Peyer's patch (tissue), 4 donors: ENCODE data around the gene B3GAT2. TPM values are rescaled to one million over a fixed set of nuclear protein-coding genes. Genes with fewer than 3 reads are reported as not detected.

Source experiments
- DNase-seq, 3 donors: peaks; one replicate each; pipeline ENCODE4 v3.0.0-alpha.2; 2017 to 2019
- H3K27ac ChIP-seq, 4 donors: fragments of 200-600 bp; sonication (generic); one replicate each; pipeline ENCODE4 v1.5.1; 2016 to 2019
- H3K27me3 ChIP-seq, 2 donors: fragments of 200-600 bp; sonication (generic); one replicate each; pipeline ENCODE4 v1.5.1; 2019
- H3K36me3 ChIP-seq, 3 donors: fragments of 200-600 bp; sonication (generic); one replicate each; pipeline ENCODE4 v1.5.1; 2016 to 2019
- H3K4me1 ChIP-seq, 4 donors: fragments of 200-600 bp; sonication (generic); one replicate each; pipeline ENCODE4 v1.5.1; 2016 to 2019
- H3K4me3 ChIP-seq, 4 donors: fragments of 200-600 bp; sonication (generic); 1 replicate in 3 of 4; 2 replicates in 1 of 4; pipeline ENCODE4 v1.5.1; 2016 to 2019; ENCODE audit warnings: mild to moderate bottlenecking in 1 of 4
- H3K9me3 ChIP-seq, 4 donors: fragments of 200-600 bp; sonication (generic); one replicate each; pipeline ENCODE4 v1.5.1; 2016 to 2019; ENCODE audit warnings: mild to moderate bottlenecking in 1 of 4
- POLR2A ChIP-seq, 2 donors: fragments of 450-650 bp; IDR thresholded peaks; one replicate each; pipeline ENCODE4 v1.5.1; 2017; ENCODE audit warnings: antibody characterized with exemption in 2 of 2, mild to moderate bottlenecking in 2 of 2, moderate library complexity in 2 of 2
- total RNA-seq, 4 donors: library from RNA; depleted of rRNA; stranded (reverse); fragments of >200 nt; gene quantifications; one replicate each; pipeline ENCODE4 v1.1.0, GENCODE V29; 2016
- TF ChIP-seq, protein P1 (sequence below), 6 experiments: fragments of 450-650 bp in 4 of 6; fragments of 200-600 bp in 2 of 6; sonication (generic) in 1 of 6; IDR thresholded peaks; one replicate each; pipeline ENCODE4 v1.5.1; 2017 to 2019; ENCODE audit warnings: antibody characterized with exemption in 6 of 6, mild to moderate bottlenecking in 3 of 6, moderate library complexity in 1 of 6

Gene B3GAT2
- total RNA-seq, 4 donors from 2014 or later: not detected

DNA sequence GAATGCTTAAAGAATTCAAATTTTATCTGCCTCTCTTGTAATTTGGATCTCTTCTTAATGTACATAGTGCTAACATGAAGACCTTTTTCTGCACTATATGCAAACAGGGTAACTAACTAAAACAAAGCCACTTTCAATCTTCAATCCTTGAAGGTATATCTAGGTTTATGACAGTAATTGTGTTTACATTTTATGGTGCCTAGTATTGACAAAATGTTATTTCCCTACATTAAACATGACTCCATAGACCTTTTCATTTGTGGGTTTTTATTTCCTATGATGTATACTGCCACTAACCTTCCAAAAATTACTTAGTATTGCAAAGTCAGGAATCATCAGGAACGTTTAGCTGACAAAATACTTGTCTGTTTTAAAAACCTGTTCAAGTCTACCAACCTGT, 95.9 kb downstream of the B3GAT2 start:
- no peak for DNase-seq
- peaks cover 0 to 28% (median 0%) of the 10 kb centered on the region in 3 donors for H3K36me3 ChIP-seq
- no peak overlapping the region for H3K4me3 ChIP-seq
- no peaks in the 10 kb centered on the region for H3K27me3 ChIP-seq
- H3K9me3 ChIP-seq: no peaks in the 10 kb centered on the region
- no peaks in the 10 kb centered on the region for H3K4me1 ChIP-seq
- no peak for TF ChIP-seq POLR2A (IDR thresholded peaks at IDR 0.05)
- TF ChIP-seq, protein P1, sequence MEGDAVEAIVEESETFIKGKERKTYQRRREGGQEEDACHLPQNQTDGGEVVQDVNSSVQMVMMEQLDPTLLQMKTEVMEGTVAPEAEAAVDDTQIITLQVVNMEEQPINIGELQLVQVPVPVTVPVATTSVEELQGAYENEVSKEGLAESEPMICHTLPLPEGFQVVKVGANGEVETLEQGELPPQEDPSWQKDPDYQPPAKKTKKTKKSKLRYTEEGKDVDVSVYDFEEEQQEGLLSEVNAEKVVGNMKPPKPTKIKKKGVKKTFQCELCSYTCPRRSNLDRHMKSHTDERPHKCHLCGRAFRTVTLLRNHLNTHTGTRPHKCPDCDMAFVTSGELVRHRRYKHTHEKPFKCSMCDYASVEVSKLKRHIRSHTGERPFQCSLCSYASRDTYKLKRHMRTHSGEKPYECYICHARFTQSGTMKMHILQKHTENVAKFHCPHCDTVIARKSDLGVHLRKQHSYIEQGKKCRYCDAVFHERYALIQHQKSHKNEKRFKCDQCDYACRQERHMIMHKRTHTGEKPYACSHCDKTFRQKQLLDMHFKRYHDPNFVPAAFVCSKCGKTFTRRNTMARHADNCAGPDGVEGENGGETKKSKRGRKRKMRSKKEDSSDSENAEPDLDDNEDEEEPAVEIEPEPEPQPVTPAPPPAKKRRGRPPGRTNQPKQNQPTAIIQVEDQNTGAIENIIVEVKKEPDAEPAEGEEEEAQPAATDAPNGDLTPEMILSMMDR (IDR thresholded peaks at IDR 0.05): no peak
- no peak overlapping the region for H3K27ac ChIP-seq

DNA sequence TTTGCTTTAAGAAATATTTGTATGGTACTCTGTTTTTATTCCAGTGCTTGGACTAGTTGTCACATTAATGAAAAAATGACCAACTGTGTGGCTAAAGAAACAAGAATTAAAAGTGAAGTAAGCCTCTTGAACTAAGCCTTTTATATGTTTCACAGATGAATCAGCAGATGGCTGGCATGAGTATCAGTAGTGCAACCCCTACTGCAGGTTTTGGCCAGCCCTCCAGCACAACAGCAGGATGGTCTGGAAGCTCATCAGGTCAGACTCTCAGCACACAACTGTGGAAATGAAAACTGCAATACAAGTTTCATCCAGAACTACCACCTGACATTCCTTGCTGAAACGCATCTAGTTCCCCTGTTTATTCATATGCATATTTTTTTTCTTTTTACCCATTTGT, 96.8 kb downstream of the B3GAT2 start:
- Histone ChIP-seq H3K27me3 (no peaks in the 10 kb centered on the region), H3K4me3 (no peak overlapping the region), H3K9me3 (no peaks in the 10 kb centered on the region), H3K4me1 (no peaks in the 10 kb centered on the region), H3K27ac (no peak overlapping the region), H3K36me3 (peaks cover 0 to 28% (median 0%) of the 10 kb centered on the region in 3 donors)
- DNase-seq: no peak
- no peak for TF ChIP-seq POLR2A (IDR thresholded peaks at IDR 0.05)
- TF ChIP-seq, protein P1 (IDR thresholded peaks at IDR 0.05): no peak

DNA sequence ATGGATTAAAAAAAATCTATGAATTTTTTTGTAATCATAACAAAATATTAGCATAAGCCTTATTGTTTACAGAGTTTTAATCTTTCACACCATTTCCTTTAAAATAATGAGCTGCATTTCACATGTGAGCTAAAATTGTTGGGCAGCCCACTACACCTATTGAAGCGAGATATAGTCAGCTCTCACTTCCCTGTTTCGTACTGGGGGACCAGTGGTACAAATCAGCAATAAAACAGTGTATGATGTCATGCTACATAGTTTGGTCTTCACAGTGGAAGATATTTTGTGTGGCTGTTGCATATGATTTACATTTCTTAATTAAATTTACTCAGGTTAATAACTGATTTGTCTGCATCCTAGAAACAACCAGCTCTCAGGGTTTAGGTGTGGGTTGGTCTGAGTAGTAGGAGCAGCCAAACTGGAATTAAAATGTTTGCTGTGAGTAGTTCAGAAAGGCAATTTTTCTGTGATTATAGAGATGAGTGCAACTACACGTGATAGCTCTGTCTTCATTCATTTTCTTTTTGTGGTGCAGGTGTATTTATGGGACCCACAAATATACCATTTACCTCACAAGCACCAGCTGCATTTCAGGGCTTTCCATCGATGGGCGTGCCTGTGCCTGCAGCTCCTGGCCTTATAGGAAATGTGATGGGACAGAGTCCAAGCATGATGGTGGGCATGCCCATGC, 99.3 kb downstream of the B3GAT2 start:
- Histone ChIP-seq H3K9me3 (no peaks in the 10 kb centered on the region), H3K4me1 (no peaks in the 10 kb centered on the region), H3K27me3 (no peaks in the 10 kb centered on the region), H3K36me3 (peaks cover 0 to 41% (median 0%) of the 10 kb centered on the region in 3 donors), H3K4me3 (no peak overlapping the region), H3K27ac (no peak overlapping the region)
- TF ChIP-seq POLR2A (IDR thresholded peaks at IDR 0.05): no peak
- TF ChIP-seq, protein P1 (IDR thresholded peaks at IDR 0.05): no peak
- no peak for DNase-seq

DNA sequence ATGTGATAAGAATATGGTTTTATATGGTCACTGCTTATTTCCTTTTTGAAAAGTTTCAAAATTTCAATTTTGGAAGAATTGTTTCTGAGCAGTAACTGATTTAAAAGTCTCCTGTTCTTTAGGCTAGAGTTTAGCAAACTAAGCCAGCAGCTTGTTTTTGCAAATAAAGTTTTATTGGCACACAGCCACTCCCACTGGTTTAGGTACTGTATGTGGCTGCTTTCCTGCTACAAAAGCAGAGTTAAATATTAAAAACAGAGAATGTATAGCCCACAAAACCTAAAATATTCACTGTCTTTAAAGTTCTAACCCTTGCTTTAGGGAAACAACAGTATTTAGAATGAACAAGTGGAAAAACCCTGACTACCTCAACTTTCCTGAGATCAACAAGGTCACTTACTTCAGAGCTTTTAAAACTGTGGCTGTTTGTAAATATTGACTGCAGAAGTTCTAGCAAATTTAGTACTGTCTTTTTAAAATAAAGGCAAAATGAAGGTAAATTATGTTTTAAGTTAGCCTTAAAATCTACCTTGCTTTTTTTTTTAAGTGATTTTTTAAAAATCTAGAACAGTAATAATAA, 104.1 kb downstream of the B3GAT2 start:
- H3K4me3 ChIP-seq: no peak overlapping the region
- H3K4me1 ChIP-seq: no peaks in the 10 kb centered on the region
- DNase-seq: no peak
- H3K27ac ChIP-seq: no peak overlapping the region
- no peaks in the 10 kb centered on the region for H3K9me3 ChIP-seq
- peaks cover 0 to 19% (median 0%) of the 10 kb centered on the region in 3 donors for H3K36me3 ChIP-seq
- H3K27me3 ChIP-seq: no peaks in the 10 kb centered on the region
- no peak for TF ChIP-seq POLR2A (IDR thresholded peaks at IDR 0.05)

DNA sequence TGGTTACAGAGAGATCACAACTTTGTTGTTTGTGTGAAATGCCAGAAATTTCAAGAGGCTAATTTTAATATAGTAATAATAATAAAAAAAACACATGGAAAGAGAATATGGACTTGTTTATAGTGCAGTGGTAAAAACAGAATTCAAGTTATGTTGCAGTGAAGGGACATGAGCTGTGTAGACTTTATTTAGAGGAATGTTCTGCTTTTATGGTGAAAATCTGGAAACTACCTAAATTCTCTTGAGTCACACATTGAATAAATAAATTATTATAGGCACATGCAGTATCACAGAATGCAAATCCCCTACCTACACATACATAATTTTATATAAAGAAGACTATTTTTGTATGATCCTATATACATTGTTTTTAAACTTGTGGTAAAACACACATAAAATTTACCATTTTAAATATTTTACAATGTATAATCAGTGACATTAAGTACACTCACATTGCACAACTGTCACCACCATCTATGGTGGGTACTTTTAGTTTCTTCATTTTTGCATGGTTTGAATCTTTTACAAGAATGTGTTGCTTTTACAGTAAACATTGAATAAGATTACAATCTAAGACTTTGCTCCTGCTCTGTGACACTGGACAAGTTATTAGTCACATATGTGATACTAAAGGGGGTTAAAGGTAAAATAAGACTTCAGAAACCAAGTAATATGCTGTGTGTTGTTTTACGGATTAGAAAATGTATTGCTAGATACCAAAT, 107.4 kb downstream of the B3GAT2 start:
- Histone ChIP-seq H3K9me3 (no peaks in the 10 kb centered on the region), H3K36me3 (peaks cover 0 to 16% (median 0%) of the 10 kb centered on the region in 3 donors), H3K27ac (no peak overlapping the region), H3K27me3 (no peaks in the 10 kb centered on the region), H3K4me3 (no peak overlapping the region), H3K4me1 (no peaks in the 10 kb centered on the region)
- TF ChIP-seq, protein P1 (IDR thresholded peaks at IDR 0.05): no peak
- no peak for TF ChIP-seq POLR2A (IDR thresholded peaks at IDR 0.05)
- DNase-seq: no peak
